Ovary (tissue), 3 donors: ENCODE data around the gene RRP8.

Experiments used
- EP300 ChIP-seq: sonication (generic); formaldehyde crosslinking; IDR thresholded peaks from one replicate; pipeline ENCODE4 v1.6.1; 2017; ENCODE audit warnings: antibody characterized with exemption
- POLR2A ChIP-seq: fragments of 450-650 bp; IDR thresholded peaks from one replicate; pipeline ENCODE4 v1.6.1; 2017; ENCODE audit warnings: antibody characterized with exemption, mild to moderate bottlenecking, moderate library complexity
- TF ChIP-seq, protein P1 (sequence below), 3 donors: fragments of 450-650 bp in 2 of 3; fragments of 200-600 bp in 1 of 3; IDR thresholded peaks; one replicate each; pipeline versions ENCODE4 v1.5.1 to v1.8.0; 2016 to 2022; ENCODE audit warnings: antibody characterized with exemption in 3 of 3, mild to moderate bottlenecking in 1 of 3
- donor health status: DM: no; HTN: no; CAD: no.

GRCh38 chr11:6584528-6584927 lies 18.9 kb downstream of the RRP8 start:
- no peak for TF ChIP-seq EP300
- TF ChIP-seq, protein P1, sequence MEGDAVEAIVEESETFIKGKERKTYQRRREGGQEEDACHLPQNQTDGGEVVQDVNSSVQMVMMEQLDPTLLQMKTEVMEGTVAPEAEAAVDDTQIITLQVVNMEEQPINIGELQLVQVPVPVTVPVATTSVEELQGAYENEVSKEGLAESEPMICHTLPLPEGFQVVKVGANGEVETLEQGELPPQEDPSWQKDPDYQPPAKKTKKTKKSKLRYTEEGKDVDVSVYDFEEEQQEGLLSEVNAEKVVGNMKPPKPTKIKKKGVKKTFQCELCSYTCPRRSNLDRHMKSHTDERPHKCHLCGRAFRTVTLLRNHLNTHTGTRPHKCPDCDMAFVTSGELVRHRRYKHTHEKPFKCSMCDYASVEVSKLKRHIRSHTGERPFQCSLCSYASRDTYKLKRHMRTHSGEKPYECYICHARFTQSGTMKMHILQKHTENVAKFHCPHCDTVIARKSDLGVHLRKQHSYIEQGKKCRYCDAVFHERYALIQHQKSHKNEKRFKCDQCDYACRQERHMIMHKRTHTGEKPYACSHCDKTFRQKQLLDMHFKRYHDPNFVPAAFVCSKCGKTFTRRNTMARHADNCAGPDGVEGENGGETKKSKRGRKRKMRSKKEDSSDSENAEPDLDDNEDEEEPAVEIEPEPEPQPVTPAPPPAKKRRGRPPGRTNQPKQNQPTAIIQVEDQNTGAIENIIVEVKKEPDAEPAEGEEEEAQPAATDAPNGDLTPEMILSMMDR (IDR thresholded peaks at IDR 0.05), result no peak
- no peak for TF ChIP-seq POLR2A
